ENCODE results near the gene NPHP4.
A peak's percentile ranks its signal among the peaks of the same experiment; 100 is the strongest.

Gene NPHP4

DNA sequence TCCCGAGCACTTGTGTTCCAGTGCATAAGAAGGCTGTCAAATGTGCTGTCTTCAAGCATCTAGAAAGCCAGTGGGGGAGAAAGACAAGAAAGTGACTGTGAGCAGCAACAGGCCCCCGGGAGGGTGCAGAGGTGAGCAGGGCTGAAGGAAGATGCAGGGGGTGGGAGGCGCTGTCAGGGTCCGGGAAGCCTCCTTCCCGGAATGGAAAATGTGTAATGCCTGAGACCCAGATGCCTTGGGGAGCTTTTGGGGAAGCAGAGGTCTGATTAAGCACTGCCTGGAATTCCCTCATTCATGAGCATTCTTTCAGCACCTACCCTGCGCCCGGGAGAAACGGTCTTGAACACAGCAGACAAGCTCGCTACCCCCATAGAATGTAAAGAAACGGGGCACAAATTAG is 1.3 kb downstream of the NPHP4 start:
- no peak for DNase-seq (ENCODE audit: low read depth, low spot score)

DNA sequence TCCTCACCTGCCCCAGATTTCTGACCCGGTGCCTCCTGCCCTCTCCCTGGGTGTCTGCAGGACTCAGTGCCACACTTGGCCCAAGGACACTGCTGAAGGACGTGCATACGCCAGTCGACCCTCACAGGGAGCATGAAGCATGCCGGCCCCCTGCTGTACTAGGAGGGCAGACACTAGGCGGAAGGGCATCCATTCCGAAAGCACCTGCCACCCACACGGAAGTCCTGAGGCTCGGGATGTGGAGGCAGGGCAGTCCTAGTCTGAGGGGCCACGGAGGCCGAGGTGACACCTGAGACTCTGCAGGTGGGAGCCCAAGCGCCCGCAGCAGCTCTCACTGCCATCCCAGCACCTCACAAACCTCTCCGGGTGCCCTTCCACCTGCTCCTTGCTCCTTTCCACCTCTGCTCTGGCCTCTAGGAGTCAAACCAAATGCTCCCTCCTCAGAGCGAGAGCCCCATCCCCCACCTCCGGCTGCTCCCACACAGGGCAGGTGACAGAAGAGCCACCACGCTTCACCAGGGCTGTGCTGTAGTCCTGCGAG is 2.4 kb downstream of the NPHP4 start:
- no peak for DNase-seq (ENCODE audit: low read depth, low spot score)

DNA sequence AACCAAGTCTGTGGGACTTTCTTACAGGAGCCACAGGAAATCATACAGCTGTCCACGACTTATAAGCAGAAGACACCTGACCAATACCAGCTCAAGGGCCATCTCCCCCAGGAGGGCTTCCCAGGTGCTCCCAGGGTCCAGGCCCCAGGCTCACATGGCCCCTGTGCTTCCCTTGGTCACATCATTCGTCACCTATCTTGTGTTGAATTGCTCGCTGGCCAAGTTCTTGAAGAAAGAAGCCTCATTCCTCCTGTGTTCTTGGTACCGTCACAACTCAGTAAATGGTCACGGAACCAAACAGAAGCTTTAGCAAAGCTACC is 3.0 kb downstream of the NPHP4 start:
- DNase-seq (ENCODE audit: low read depth, low spot score) = no peak

DNA sequence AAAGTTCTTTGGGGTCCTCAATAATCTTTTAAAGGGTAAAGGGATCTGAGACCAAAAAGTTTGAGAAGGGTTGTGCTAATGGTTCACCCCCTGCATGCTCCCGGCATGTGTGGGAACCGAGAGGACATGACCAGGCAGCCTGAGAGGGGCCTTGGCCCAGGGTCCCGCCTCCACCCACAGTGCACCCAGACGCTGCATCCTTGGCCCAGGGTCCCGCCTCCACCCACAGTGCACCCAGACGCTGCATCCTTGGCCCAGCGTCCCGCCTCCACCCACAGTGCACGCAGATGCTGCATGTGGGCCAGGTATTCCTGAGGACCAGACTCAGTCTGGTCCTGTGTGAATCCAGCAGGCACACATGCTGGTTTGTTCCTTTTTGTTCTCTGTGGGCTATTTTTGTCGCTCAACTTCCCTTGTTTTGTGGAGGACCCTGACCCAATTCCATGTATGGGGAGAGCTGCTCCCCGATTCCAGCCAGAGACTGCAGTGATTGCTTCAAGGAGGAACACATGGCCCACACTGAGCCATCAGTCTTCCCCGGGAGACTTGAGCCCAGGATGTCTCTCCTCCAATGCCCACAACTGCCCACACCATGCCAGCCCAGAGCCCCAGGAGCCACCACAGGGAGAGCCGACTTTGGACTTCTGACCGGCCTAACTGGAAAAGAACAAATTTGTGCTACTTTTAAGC is 3.5 kb downstream of the NPHP4 start:
- DNase-seq (ENCODE audit: low read depth, low spot score) = no peak

DNA sequence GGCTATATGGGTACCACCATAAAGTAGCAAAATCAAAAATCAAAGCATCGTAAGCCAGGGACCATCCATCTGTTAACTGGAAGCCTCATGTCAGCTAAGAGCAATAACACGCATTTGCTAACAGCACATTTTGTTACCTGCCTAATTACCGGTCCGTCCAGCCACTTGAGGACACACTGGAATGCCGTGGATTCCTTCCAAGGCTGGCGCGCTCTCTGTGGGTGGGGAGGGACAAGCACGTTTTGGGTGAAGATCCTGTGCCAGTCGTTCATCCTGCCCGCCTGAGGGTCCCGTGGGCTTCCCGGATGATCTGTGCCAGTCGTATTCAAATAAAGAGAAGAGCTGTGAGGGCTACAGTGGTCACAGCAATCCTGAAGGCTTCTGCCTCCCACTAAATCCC is 6.2 kb downstream of the NPHP4 start:
- DNase-seq (ENCODE audit: low read depth, low spot score) = no peak

DNA sequence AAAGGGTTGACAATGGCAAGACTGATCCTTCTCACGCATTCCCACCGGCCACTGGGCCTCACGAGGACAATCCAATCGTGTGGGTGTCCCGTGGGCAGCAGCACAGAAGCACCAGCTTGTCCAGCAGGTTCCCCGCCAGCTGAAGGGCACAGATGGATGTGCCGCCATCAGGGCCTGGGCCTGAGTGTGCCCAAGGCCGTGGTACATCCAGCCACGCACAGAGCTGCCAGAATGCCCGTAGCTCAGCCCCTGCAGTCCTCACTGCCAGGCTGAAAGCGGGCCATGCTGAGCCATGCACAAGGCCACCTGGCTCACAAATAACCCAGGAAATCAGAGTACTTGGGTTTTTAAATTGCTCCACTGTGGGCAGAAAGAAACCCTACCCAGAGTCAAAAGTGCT is 7.0 kb downstream of the NPHP4 start:
- no peak for DNase-seq (ENCODE audit: low read depth, low spot score)

DNA sequence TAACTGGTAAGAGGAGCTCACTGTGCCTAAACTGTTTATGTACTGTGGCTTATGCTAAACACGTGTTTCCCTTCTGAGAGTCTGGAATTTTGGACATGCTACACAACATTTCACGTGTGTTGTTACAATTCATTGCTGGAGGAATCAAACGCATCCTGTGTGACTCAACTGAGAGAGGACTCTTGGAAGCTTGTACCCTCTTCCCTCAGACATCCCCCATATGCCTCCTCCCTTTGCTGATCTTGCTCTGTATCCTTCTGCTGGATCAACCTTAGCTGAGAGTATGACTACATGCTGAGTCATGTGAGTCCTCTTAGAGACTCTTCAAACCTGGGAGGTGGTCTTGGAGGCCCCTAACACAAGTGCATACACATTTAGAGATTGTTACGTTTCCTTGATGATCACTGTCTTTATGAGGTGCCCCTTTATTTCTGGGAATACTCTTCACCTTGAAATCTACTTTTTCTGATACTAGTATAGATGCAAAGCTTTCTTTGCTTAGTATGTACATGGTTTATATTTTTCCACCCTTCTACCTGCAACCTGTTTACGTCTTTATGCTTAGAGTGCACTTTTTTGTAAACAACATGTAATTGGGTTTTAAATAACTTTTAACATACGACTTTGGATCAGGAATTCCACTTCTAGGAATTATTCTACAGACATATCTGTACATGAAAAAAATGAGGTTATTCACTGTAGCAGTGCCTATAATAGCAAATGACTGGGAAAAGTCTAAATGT is 8.7 kb downstream of the NPHP4 start:
- DNase-seq (ENCODE audit: low read depth, low spot score) = peak; percentile 26

DNA sequence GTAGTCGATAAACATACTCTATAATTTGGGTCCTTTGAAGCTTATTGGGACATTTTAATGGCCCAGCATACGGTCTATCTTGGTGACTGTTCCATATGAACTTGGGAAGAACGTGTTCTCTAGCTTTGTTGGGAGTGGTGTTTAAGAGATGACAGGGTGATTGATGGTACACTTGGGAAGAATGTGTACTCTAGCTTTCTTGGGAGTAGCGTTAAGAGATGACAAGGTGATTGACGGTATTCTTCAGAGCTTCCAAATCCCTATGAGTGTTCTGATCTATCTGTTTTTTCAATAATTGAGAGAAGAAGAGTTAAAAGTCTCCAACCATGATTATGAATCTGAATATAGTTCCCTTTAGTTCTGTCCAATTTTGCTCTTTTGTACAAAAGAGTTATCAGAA is 9.4 kb downstream of the NPHP4 start:
- DNase-seq (ENCODE audit: low read depth, low spot score) = no peak

DNA sequence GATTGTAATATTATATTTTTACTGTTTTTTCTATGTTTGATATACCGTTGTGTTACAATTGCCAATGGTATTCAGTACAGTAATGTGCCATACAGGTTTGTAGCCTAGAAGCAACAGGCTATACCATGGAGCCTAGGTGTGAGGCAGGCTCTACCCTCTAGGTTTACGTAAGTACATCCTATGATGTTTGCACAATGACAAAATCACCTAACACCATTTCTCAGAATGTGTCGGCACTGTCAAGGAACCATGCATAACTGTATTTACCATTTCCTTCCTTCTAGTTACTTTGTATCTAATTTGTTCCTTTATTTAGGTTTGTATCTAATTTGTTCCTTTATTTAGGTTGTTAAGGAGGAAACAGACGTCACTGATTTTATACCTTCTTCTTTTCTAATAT is 9.9 kb downstream of the NPHP4 start:
- no peak for DNase-seq (ENCODE audit: low read depth, low spot score)

DNA sequence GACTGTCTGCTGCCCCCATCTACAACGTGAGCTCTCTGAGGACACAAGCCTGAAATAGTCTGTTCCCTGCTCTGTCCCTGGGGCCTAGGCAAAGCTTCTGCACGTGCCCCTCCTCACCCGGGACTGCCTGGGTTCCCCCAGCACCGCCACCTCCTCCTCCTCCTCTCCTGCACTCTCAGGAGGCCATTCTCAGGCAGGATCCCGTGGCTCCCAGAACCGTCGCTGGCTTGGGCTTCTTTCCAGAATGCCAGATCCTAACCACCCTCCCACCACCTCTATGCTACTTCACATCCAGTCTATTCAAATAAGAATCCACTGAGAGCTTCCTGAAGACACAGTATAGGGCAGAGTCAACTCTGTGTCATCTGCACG is 11.2 kb downstream of the NPHP4 start:
- DNase-seq (ENCODE audit: low read depth, low spot score) = no peak

DNA sequence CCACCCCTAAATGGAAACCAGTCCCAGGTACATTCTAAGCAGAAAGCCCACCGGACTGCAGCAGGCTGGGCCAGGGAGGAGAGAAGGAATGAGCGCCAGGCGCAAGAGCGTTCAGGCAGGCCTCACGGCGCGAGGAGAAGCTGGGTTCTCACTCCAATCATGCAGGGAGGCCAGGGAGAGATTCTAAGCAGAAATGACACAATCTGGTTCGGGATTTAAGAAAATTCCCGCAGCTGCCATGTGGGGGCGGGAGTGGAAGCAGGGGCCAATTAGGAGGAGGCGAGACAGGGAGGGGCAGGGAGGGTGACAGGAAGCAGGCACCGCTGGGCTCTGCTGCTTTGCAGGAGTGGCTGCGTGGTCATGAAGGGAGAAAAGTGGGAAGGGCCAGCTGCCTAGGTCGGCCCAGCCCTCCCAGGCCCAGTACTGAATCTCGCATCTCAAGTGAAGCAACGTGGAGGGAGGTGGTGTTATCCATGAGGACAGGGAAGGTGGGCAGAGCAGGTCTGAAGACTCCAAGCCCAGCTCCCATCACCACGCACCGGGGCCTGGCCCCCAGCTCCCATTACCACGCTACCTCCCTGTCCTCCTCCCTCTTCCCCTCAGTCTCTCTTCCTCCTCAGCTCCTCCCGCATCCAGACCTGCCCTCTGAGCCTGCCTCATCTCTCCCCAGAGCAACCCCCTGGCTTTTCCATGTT is 11.8 kb downstream of the NPHP4 start:
- peak; percentile 23 for DNase-seq (ENCODE audit: low read depth, low spot score)

DNA sequence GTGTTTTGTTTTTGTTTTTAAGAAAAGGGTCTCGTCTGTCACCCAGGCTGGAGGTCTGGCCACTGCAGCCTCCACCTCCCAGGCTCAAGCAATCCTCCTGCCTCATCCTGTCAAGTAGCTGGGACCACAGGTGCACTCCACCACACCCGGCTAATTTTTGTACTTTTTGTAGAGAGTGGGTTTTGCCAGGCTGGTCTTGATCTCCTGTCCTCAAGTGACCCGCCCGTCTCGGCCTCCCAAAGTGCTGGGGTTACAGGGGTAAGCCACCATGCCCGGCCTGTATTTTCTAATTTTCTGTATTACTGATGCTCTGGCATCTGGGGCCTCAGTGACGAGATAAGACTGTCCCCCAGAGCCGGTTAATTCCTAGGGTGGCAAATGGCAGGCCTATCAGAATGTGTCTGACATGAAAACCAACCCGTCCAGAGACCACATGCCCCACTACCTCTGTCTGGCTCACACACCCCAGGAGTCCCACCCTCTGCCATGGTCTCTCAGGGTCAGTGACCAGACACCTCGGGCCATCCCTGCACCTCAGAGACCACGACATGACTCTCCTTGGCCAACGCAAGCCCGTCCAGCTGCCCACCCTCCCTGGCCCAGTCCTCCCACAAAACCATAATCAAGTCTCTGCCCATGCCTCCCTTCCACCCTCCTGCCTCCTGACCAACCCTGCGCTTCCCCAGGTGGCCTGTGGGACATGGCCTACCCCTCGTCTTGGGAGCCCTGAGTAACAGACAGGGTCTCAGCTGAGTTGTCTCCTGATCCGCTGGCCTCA is 12.5 kb downstream of the NPHP4 start:
- DNase-seq (ENCODE audit: low read depth, low spot score) = no peak

DNA sequence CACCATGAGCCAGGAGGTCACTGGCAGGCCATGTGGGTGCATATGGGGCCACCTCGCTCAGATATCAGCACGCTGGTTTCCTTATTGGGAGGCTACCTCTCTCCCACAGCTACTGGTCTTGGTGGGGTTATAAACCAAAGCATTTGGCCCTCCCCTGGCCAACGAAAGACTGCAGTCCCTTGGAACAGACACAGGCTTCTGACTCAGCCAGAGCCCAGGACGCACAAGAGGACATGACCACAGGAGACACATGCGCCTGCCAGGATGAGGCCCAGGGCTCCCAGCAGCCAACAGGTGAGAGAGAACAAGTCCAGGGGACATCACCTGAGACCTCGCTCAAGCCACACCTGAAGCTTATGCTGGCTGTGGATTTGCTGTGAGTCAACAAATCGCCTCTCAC is 13.8 kb downstream of the NPHP4 start:
- DNase-seq (ENCODE audit: low read depth, low spot score) = no peak

DNA sequence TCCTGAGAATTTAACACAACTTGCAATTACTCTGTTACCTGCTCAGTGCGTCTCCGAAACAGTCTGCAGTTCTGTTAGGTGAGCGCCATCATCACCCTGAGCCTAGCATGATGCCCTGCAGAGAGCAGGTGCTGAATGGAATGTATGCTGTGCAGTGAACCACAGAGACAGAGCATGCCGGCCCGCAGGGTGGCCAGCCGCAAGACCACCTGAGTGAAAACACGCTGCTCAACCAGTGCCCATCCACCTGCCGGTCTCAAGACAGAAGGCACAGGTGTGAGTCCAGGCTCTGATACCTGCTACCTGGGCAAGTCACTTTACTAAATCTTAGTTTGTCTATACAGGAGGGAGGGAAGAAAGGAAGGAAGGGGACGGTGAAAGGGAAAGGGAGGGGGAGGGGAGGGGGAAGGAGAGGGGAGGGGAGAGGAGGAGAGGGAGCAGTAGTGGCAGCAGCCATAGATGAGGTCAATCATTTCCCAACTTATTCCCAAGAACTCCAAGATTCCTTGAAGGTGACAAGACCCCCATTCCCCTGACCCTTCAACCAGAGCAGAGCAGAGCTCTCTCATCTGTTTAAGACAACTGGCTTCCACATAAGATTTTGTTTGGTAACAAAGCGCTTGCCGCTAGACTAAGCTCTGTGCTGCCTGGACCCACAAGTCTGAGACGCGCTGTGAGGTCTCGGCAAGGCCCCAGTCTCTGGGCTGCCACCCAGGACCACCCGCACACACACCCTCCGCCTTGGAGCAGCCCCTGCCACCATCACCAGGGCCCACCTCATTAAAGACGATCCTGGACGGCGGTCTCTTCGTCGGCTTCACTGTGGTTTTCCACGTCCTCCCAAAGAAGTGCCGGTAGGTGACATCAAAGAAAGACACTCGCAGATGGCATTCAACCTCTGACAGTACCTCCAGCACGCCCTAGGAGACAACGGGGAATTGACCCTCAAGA is 14.5 kb downstream of the NPHP4 start:
- no peak for DNase-seq (ENCODE audit: low read depth, low spot score)

DNA sequence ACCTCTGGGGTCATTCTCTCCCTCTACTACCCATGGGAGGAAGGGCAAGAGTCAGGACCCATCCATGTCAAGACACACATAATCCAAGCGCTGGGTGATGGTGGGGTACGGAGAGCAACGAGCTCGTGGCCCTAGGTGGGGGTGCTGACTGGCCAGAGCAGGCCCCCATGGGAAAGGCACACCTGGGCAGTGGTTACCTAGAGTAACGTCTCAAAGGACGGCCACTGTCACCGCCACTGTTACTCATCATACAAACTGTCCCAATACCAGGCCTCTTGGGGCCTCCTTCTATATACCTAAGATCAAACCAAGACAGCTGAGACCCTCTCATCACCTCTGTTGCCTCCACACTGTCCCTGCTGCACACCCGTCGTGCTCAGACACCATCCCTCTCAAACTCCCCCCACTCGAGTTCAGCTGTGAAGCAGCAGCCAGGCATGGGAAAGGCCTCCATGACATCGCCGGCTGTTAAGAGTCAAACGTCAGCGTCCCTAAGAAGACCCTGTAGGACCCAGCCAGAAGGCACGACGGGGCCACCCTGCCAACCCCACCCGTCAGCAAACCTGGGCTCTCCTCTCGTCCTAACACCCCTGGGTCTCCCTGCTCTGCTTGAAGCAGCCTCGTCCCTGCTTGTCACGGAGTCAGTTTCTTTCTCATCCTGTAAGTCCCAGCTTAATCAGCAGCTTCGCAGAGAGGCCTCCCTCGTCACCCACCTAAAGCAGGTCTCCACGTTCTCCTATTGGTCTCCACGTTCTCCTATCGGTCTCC is 15.3 kb downstream of the NPHP4 start:
- DNase-seq (ENCODE audit: low read depth, low spot score) = no peak

DNA sequence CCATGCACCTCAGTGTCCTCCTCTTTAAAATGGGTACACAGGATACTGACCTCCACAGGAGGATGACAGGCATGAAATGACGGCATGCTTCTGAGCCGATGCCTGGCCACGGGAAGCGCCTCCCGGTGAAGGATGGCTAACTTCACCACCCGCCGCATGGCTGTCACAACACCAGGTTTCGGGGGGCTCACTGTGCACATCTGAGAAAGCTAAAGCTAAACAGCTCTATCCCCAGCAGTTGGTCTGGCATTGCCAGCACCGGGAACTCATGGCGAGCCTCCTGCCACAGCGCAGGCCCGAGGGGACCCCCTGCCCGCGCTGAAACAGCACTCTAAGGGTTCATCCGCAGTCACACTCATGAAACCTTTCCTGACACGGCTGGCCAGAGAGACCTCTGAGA is 16.0 kb downstream of the NPHP4 start:
- DNase-seq (ENCODE audit: low read depth, low spot score) = no peak

DNA sequence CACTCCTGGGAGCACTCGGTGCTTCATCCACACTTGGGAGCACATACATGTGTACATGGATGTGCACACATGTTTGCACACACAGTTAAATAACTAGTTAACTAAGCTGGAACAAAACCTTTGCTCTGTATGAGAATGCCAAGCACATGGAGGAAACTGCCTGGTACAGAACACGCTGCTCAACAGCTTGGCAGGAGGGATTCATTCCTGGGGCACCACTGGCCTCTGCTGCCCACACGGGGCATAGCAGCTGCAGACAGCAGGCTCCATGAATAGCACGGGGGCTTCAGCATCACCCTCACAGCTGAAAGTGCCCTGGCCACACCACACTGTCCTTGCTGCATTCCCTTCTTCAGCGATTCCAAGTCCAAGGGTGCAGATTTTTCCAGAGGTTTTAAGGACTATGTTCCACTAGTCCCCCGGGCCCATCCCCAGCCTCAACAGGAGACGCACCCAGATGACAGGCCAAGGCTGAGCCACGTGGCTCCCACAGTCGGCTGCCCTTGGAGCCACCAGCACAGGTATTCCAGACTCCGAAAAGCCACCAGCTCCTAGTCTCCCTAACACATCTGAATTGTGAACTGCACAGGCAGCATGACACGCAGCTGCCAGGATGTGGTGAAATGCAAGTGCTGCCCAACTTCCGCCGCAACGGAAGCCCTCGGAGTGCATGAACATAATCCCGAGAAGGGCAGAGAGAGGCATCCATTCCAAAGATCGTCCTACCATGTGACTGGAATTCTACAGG is 16.9 kb downstream of the NPHP4 start:
- peak; percentile 86 for DNase-seq (ENCODE audit: low read depth, low spot score)

DNA sequence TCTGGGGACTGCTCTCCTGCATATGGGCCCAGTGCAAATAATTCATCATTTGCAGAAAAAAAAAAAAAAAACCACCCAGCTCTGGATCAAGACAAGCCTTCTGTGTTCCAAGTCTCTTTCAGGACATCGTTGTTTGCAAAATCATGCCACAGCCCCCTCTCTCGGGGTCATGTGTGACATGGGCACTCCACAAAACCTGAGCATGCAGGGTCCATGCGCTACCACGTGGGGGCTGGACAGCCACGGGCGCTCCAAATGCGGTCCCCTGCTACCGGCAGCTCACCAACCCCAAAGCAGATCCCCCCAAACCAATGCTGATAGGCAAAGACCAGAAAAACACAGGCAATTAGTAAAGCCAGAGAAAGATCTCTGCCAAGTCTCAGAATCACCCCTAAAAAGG is 17.6 kb downstream of the NPHP4 start:
- DNase-seq (ENCODE audit: low read depth, low spot score) = no peak

DNA sequence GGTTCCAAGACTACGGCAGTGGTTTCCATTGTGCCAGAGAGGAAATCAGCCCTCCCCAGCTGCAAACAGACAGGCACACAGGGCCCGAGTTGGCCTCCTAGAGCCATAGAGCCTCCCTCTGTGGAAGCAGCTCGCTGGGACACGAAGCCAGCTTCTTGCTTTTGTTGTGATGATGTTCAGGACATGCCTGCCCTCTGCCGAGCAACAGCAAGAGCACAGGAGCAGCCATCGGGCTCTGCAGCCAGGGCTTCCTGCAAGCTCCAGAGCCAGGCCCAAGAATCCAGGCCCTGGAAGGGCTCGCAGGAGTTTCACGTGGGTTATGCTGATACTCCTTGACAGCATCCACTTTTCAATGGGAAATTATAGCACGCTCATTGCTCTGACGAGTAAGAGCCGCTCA is 18.5 kb downstream of the NPHP4 start:
- DNase-seq (ENCODE audit: low read depth, low spot score) = peak; percentile 33

DNA sequence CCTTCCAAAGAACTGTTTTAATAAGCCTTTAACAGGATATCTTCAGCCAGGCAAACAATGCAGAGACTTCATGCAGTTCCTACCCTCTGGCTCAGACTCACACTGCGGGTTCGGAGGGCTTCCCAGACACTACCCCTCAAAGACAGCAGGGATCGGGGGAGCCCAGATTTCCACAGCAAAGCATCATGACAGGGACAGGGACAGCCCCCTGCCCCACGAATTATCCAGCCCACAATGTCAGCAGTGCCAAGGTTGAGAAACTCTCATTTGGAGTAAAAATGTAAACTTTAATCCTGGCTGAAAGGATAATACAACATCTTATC is 20.1 kb downstream of the NPHP4 start:
- DNase-seq (ENCODE audit: low read depth, low spot score) = no peak
